Hepatocyte (in vitro differentiated cells): ENCODE data around the gene DMD. TPM values are rescaled to one million over a fixed set of nuclear protein-coding genes. Genes with fewer than 3 reads are reported as not detected.

Source experiments
- DNase-seq: peaks from one replicate; pipeline ENCODE4 v3.0.0-alpha.2; 2016; ENCODE audit warnings: low spot score
- H2AFZ ChIP-seq: fragments of 200-600 bp; sonication (generic); 2 replicates; pipeline ENCODE4 v1.6.0; 2016; ENCODE audit warnings: antibody characterized with exemption, mild to moderate bottlenecking
- H3K27ac ChIP-seq: fragments of 200-600 bp; sonication (generic); 2 replicates; pipeline ENCODE4 v1.5.1; 2016; ENCODE audit warnings: mild to moderate bottlenecking
- H3K27me3 ChIP-seq: fragments of 200-600 bp; sonication (generic); 2 replicates; pipeline ENCODE4 v1.6.1; 2016
- H3K36me3 ChIP-seq: fragments of 200-600 bp; sonication (generic); replicated peaks from 2 replicates; pipeline ENCODE4 v1.5.1; 2016; ENCODE audit warnings: low read depth; ENCODE audit not compliant: insufficient read depth
- H3K4me1 ChIP-seq: fragments of 200-600 bp; sonication (generic); 2 replicates; pipeline ENCODE4 v1.5.1; 2016; ENCODE audit warnings: mild to moderate bottlenecking, moderate library complexity; ENCODE audit not compliant: insufficient read depth
- H3K4me2 ChIP-seq: fragments of 200-600 bp; sonication (generic); 2 replicates; pipeline ENCODE4 v1.6.0; 2016
- H3K4me3 ChIP-seq: fragments of 200-600 bp; sonication (generic); 2 replicates; pipeline ENCODE4 v1.5.1; 2016; ENCODE audit warnings: mild to moderate bottlenecking
- H3K79me2 ChIP-seq: fragments of 200-600 bp; sonication (generic); 2 replicates; pipeline ENCODE4 v1.6.0; 2017; ENCODE audit warnings: mild to moderate bottlenecking
- H3K9me2 ChIP-seq: fragments of 200-600 bp; sonication (generic); replicated peaks from 2 replicates; pipeline ENCODE4 v1.6.0; 2017; ENCODE audit warnings: mild to moderate bottlenecking; ENCODE audit not compliant: insufficient read depth
- H3K9me3 ChIP-seq: fragments of 200-600 bp; sonication (generic); 2 replicates; pipeline ENCODE4 v1.5.1; 2016; ENCODE audit warnings: low read depth, mild to moderate bottlenecking
- H4K20me1 ChIP-seq: fragments of 200-600 bp; sonication (generic); 2 replicates; pipeline ENCODE4 v1.6.0; 2016; ENCODE audit warnings: mild to moderate bottlenecking; ENCODE audit not compliant: insufficient read depth, poor library complexity, severe bottlenecking
- CTCF ChIP-seq: fragments of 200-600 bp; sonication (generic); IDR thresholded peaks from 2 replicates; pipeline ENCODE4 v1.5.1; 2016; ENCODE audit warnings: antibody characterized with exemption, mild to moderate bottlenecking; ENCODE audit not compliant: poor library complexity
- EZH2 ChIP-seq: fragments of 200-600 bp; sonication (generic); IDR thresholded peaks from 2 replicates; pipeline ENCODE4 v1.6.1; 2016; ENCODE audit warnings: antibody characterized with exemption, mild to moderate bottlenecking, borderline replicate concordance
- EZH2phosphoT487 ChIP-seq: fragments of 200-600 bp; sonication (generic); IDR thresholded peaks from one replicate; pipeline ENCODE4 v1.6.1; 2018; ENCODE audit warnings: antibody characterized with exemption, mild to moderate bottlenecking, low read depth, moderate library complexity; ENCODE audit not compliant: unreplicated experiment, severe bottlenecking
- WGBS: methylation state at CpG from one replicate; pipeline ENCODE4 v1.1.6; 2016; ENCODE audit warnings: low lambda C conversion rate; ENCODE audit errors: missing lambda C conversion rate; 5-methylcytosine and 5-hydroxymethylcytosine counted together
- polyA plus RNA-seq: library from polyadenylated mRNA; unstranded; fragments of >200 nt; fragmentation: Nextera tagmentation; extraction: Ambion mirVana; gene quantifications from 2 replicates; pipeline ENCODE4 v1.2.1, GENCODE V29; 2016
- total RNA-seq: library from RNA; depleted of rRNA; stranded (reverse); fragments of >200 nt; gene quantifications from 2 replicates; pipeline ENCODE4 v1.2.3, GENCODE V29; 2014

Gene DMD
- total and polyA plus RNA-seq, 2 experiments from 2014 or later: 14.2 to 27.8 TPM

DNA sequence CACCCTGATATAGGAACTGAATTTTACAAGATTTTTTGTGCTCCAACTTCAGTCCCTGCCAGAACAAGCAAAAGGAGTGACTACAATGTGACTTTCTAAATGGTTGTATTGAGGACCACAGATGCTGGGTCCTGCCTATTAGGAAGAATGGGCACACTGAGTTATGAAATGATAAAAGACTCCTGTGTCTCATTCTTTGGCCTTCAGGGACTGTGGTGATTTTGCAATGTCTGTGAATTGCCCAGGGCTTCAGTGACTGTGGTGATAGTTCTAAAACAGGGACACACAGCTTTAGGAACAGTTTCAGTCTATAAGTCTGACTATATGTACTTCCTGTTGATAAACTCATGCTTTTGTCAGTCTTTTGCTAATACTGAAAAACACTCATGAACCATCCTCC lies 210.2 kb downstream of the DMD start:
- Histone ChIP-seq H3K9me3 (no peaks in the 10 kb centered on the region), H3K79me2 (no peaks in the 10 kb centered on the region), H3K4me2 (no peak overlapping the region), H4K20me1 (no peaks in the 10 kb centered on the region), H2AFZ (no peak overlapping the region), H3K4me1 (no peaks in the 10 kb centered on the region), H3K36me3 (no peaks in the 10 kb centered on the region), H3K27ac (no peak overlapping the region), H3K9me2 (no peaks in the 10 kb centered on the region), H3K4me3 (no peak overlapping the region), H3K27me3 (no peaks in the 10 kb centered on the region)
- no peak for TF ChIP-seq CTCF
- TF ChIP-seq EZH2: no peak
- TF ChIP-seq EZH2phosphoT487: no peak
- DNase-seq: no peak

DNA sequence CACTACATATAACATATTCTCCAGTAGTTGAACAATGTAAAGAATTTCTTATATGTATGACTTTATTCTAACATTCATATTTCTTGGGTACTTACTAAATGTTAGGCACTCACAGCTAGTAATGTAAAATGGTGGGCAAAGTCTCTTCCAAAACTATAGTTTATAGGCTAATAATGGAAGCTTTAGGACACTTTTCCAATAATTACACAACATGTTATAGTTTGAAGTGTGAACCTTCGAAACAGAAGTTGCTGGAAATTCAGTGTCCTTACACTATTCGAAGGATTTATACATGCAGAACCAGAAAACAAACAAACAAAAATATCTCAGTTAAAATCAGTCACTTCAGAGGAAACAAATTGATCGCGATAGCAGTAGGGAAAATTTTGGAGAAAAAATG lies 212.6 kb downstream of the DMD start:
- H3K9me3 ChIP-seq: no peaks in the 10 kb centered on the region
- no peaks in the 10 kb centered on the region for H4K20me1 ChIP-seq
- no peak overlapping the region for H3K4me3 ChIP-seq
- no peak for DNase-seq
- H3K36me3 ChIP-seq: no peaks in the 10 kb centered on the region
- H3K9me2 ChIP-seq: no peaks in the 10 kb centered on the region
- H3K4me2 ChIP-seq: no peak overlapping the region
- 93% methylated on average over 4 of the region's 4 CpGs for WGBS
- H2AFZ ChIP-seq: no peak overlapping the region
- H3K27me3 ChIP-seq: no peaks in the 10 kb centered on the region
- no peaks in the 10 kb centered on the region for H3K79me2 ChIP-seq
- H3K4me1 ChIP-seq: no peaks in the 10 kb centered on the region
- TF ChIP-seq CTCF (no peak), EZH2 (no peak), EZH2phosphoT487 (no peak)
- H3K27ac ChIP-seq: no peak overlapping the region

DNA sequence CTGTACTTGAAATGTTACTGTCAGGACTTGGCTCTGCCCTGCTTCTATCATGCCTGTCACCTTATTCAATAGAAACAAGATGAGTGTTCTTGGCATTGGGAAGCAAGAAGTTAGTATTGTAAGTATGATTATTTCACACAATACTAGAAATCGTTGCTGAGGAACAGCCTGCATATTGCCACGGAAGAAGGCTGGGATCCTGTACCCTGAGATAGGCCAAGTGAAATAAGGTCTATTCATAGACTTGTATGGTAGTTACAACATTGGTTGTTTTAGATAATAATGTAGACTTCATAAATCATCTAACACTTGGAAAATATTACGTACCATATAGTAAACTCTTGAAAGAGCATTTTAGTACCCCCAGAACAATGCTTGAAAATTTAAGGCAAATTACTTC lies 215.9 kb downstream of the DMD start:
- H3K4me1 ChIP-seq: no peaks in the 10 kb centered on the region
- no peaks in the 10 kb centered on the region for H4K20me1 ChIP-seq
- 84% methylated on average over 3 of the region's 3 CpGs for WGBS
- no peaks in the 10 kb centered on the region for H3K27me3 ChIP-seq
- TF ChIP-seq CTCF: no peak
- TF ChIP-seq EZH2: no peak
- no peak for TF ChIP-seq EZH2phosphoT487
- no peak overlapping the region for H2AFZ ChIP-seq
- H3K9me2 ChIP-seq: no peaks in the 10 kb centered on the region
- H3K4me3 ChIP-seq: no peak overlapping the region
- H3K36me3 ChIP-seq: no peaks in the 10 kb centered on the region
- DNase-seq: no peak
- H3K27ac ChIP-seq: no peak overlapping the region
- no peaks in the 10 kb centered on the region for H3K9me3 ChIP-seq
- H3K4me2 ChIP-seq: no peak overlapping the region
- no peaks in the 10 kb centered on the region for H3K79me2 ChIP-seq

DNA sequence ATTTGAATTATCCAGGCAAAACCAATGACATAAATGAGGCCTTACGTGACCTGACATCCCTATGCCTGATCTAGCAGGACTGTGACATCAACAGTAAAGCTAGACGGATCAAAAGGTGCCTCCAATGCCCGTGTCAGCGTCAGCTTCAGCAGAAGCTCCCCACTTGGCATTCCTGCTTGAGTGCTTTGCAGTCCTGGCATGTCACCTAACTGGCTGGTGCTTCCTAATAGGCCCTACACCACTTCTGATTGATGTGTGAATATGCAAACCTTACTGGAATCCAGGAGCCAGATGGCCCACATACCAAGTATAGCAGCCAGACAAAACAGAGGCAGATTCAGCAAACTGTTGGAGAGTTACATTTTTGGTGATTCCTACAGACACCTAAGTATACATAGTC lies 224.2 kb downstream of the DMD start:
- DNase-seq: no peak
- WGBS: 70% methylated on average over 4 of the region's 4 CpGs
- H3K36me3 ChIP-seq: no peaks in the 10 kb centered on the region
- no peaks in the 10 kb centered on the region for H4K20me1 ChIP-seq
- no peaks in the 10 kb centered on the region for H3K9me2 ChIP-seq
- H3K4me1 ChIP-seq: no peaks in the 10 kb centered on the region
- no peak overlapping the region for H3K27ac ChIP-seq
- H3K9me3 ChIP-seq: no peaks in the 10 kb centered on the region
- H3K79me2 ChIP-seq: no peaks in the 10 kb centered on the region
- no peak overlapping the region for H3K4me3 ChIP-seq
- H3K4me2 ChIP-seq: no peak overlapping the region
- H3K27me3 ChIP-seq: no peaks in the 10 kb centered on the region
- TF ChIP-seq EZH2phosphoT487 (no peak), EZH2 (no peak), CTCF (no peak)
- no peak overlapping the region for H2AFZ ChIP-seq
